Prostate gland (tissue), 2 donors: ENCODE measurements around the gene VEPH1. TPM values are rescaled to one million over a fixed set of nuclear protein-coding genes. Genes with fewer than 3 reads are reported as not detected.

Experiments
- DNase-seq: peaks from one replicate; pipeline ENCODE4 v3.0.0-alpha.2; 2019; ENCODE audit warnings: low spot score
- H3K27ac ChIP-seq, 2 donors: fragments of 200-600 bp; sonication (generic); 2 replicates each; pipeline ENCODE4 v1.5.1; 2017 to 2019
- H3K27me3 ChIP-seq: fragments of 200-600 bp; sonication (generic); replicated peaks from 2 replicates; pipeline ENCODE4 v1.5.1; 2019; ENCODE audit not compliant: insufficient read depth
- H3K36me3 ChIP-seq, 2 donors: fragments of 200-600 bp; sonication (generic); 1 replicate in 1 of 2; 2 replicates in 1 of 2; pipeline versions ENCODE4 v1.5.1 to v1.8.1; 2017 to 2019
- H3K4me1 ChIP-seq: fragments of 200-600 bp; sonication (generic); replicated peaks from 2 replicates; pipeline ENCODE4 v1.5.1; 2019
- H3K4me3 ChIP-seq, 2 donors: fragments of 200-600 bp; sonication (generic); 2 replicates each; pipeline ENCODE4 v1.5.1; 2017 to 2019
- H3K9me3 ChIP-seq: fragments of 200-600 bp; sonication (generic); 2 replicates; pipeline ENCODE4 v1.5.1; 2017
- POLR2A ChIP-seq: fragments of 450-650 bp; IDR thresholded peaks from one replicate; pipeline ENCODE4 v1.6.1; 2016; ENCODE audit warnings: antibody characterized with exemption, mild to moderate bottlenecking
- POLR2AphosphoS5 ChIP-seq: sonication (generic); formaldehyde crosslinking; IDR thresholded peaks from one replicate; pipeline ENCODE4 v1.6.1; 2017; ENCODE audit warnings: antibody characterized with exemption
- WGBS: methylation state at CpG from one replicate; pipeline ENCODE4 v1.1.5; 2018; 5-methylcytosine and 5-hydroxymethylcytosine counted together
- intact Hi-C: fragments of 100-400 bp; cut with DNase I; formaldehyde crosslinking; loops from one replicate; pipeline ENCODE4 v1.14.2; 2022
- total RNA-seq, 2 donors: library from RNA; depleted of rRNA; stranded (reverse); fragments of >200 nt; gene quantifications; one replicate each; pipeline ENCODE4 v1.1.0, GENCODE V29; 2016
- TF ChIP-seq, protein P1 (sequence below), 4 experiments: fragments of 200-600 bp in 2 of 4; fragments of 450-650 bp in 2 of 4; sonication (generic) in 2 of 4; IDR thresholded peaks; 1 replicate in 3 of 4; 2 replicates in 1 of 4; pipeline ENCODE4 v1.5.1; 2016 to 2019; ENCODE audit warnings: antibody characterized with exemption in 4 of 4, mild to moderate bottlenecking in 2 of 4, moderate library complexity in 2 of 4

Gene VEPH1
- total RNA-seq, 2 donors from 2014 or later, result 1.4 to 3.4 TPM

DNA sequence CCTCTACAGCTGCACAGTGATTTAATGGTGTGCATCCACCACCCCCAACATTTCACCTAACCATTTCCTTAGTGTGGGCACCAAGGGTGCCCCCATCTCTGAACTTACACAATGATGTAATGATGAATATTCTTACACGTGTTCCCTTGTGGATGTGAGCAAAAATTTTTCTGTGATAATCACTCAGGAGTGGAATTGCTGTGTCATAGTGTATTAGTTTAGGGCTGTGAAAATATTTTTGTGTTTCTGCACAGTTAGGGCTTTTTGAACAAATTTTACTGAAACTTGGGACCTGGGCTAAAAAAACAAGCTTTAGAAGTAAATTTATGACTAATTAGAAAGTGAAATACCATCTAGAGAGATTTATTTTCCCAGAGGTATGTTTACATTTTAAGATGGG lies 208.7 kb downstream of the VEPH1 start:
- WGBS, result 82% methylated on average over 1 of the region's 1 CpG
- intact Hi-C loops, result no loop called here
- H3K27ac ChIP-seq, result no peak overlapping the region
- H3K4me3 ChIP-seq, result no peak overlapping the region
- no peak for TF ChIP-seq POLR2A
- H3K27me3 ChIP-seq, result no peaks in the 10 kb centered on the region
- no peak for DNase-seq
- no peaks in the 10 kb centered on the region for H3K9me3 ChIP-seq
- H3K4me1 ChIP-seq, result no peaks in the 10 kb centered on the region
- no peaks in the 10 kb centered on the region for H3K36me3 ChIP-seq

DNA sequence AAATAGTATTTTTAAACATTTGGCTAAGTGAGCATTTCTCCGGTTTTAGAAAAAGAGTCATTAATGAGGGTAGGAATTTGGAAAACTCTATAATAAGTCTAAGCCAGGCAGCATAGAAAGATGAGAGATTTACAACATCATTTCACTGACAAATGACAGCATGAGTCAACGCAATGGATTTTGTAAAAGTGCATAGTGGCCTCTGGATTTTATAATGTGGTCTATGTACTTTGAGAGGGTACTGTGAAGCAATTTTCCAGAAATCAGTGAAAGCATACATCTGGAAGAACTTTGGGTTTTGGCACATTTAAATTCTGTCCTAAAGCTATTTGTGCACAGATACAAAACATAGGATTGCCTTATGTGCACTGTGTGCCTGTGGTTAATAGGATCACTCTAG lies 212.4 kb downstream of the VEPH1 start:
- no peak overlapping the region for H3K27ac ChIP-seq
- 76% methylated on average over 2 of the region's 2 CpGs for WGBS
- no peaks in the 10 kb centered on the region for H3K4me1 ChIP-seq

DNA sequence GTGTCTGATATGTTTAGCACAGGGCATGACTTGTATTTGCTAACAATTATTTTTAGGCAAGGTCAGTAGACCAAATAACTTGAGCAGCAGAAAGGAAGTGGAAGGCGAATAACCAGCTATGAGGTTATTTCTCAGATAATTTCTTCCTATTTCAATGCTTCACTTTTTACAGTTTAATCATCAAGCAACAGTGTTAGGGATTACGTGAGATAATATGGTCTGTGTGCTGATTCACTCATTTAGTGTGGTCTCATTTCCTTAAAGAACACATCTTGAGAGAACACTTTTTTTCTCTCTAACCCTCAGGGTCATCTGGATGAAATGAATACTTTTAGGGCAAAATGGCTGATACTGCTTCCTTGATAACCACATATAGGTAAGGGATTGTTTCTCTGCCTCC lies 217.2 kb downstream of the VEPH1 start:
- no peak for DNase-seq

More for the DNA sequence above, 212.4 kb downstream of the VEPH1 start:
- no peak overlapping the region for H3K4me3 ChIP-seq
- no peaks in the 10 kb centered on the region for H3K27me3 ChIP-seq
- no peaks in the 10 kb centered on the region for H3K36me3 ChIP-seq
- no peaks in the 10 kb centered on the region for H3K9me3 ChIP-seq
- TF ChIP-seq, protein P1, sequence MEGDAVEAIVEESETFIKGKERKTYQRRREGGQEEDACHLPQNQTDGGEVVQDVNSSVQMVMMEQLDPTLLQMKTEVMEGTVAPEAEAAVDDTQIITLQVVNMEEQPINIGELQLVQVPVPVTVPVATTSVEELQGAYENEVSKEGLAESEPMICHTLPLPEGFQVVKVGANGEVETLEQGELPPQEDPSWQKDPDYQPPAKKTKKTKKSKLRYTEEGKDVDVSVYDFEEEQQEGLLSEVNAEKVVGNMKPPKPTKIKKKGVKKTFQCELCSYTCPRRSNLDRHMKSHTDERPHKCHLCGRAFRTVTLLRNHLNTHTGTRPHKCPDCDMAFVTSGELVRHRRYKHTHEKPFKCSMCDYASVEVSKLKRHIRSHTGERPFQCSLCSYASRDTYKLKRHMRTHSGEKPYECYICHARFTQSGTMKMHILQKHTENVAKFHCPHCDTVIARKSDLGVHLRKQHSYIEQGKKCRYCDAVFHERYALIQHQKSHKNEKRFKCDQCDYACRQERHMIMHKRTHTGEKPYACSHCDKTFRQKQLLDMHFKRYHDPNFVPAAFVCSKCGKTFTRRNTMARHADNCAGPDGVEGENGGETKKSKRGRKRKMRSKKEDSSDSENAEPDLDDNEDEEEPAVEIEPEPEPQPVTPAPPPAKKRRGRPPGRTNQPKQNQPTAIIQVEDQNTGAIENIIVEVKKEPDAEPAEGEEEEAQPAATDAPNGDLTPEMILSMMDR (IDR thresholded peaks at IDR 0.05), result no peak
- no peak for TF ChIP-seq POLR2A
- TF ChIP-seq POLR2AphosphoS5, result no peak
- DNase-seq, result no peak
- intact Hi-C loops, result no loop called here

GRCh38 chr3:157285141-157285540 lies 218.1 kb downstream of the VEPH1 start:
- Histone ChIP-seq H3K9me3 (no peaks in the 10 kb centered on the region), H3K4me1 (no peaks in the 10 kb centered on the region), H3K4me3 (no peak overlapping the region), H3K27ac (no peak overlapping the region), H3K36me3 (no peaks in the 10 kb centered on the region), H3K27me3 (no peaks in the 10 kb centered on the region)
- no peak for DNase-seq
- WGBS, result 33% methylated on average over 4 of the region's 4 CpGs
- TF ChIP-seq, protein P1 (IDR thresholded peaks at IDR 0.05), result no peak
- intact Hi-C loops, result no loop called here

More for the DNA sequence above, 217.2 kb downstream of the VEPH1 start:
- no peaks in the 10 kb centered on the region for H3K36me3 ChIP-seq
- intact Hi-C loops, result no loop called here
- 96% methylated on average over 2 of the region's 2 CpGs for WGBS
- H3K27me3 ChIP-seq, result no peaks in the 10 kb centered on the region
- no peak for TF ChIP-seq POLR2AphosphoS5
- TF ChIP-seq, protein P1 (IDR thresholded peaks at IDR 0.05), result no peak
- TF ChIP-seq POLR2A, result no peak
- no peak overlapping the region for H3K27ac ChIP-seq
- H3K4me3 ChIP-seq, result no peak overlapping the region
- no peaks in the 10 kb centered on the region for H3K9me3 ChIP-seq
- H3K4me1 ChIP-seq, result no peaks in the 10 kb centered on the region

DNA sequence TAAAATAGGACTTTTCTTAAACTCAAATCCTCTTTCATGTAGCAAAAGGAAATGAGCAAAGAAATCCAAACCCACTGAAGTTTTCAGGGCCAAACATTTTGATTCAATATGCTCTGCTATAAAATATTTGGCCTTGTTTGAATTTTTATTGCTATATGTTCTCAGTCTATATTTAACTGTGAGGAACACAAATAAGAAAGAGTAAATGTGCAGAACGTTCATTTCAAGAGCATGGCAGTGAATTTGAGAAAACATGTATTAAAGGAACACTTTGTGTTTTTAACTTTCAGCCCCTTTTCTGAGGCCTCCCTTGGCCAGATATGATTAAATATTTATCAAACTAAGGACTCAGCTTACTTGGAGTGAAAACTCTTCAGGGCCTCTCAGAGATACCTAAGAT lies 218.5 kb downstream of the VEPH1 start:
- no peak for DNase-seq
- Histone ChIP-seq H3K36me3 (no peaks in the 10 kb centered on the region), H3K27me3 (no peaks in the 10 kb centered on the region), H3K4me3 (no peak overlapping the region), H3K9me3 (no peaks in the 10 kb centered on the region), H3K27ac (no peak overlapping the region), H3K4me1 (no peaks in the 10 kb centered on the region)
- intact Hi-C loops, result no loop called here
- TF ChIP-seq, protein P1 (IDR thresholded peaks at IDR 0.05), result no peak
- TF ChIP-seq POLR2A, result no peak
- no peak for TF ChIP-seq POLR2AphosphoS5
- 38% methylated on average over 1 of the region's 1 CpG for WGBS
